Neural cell (in vitro differentiated cells): ENCODE results near the gene VGF. TPM values are rescaled to one million over a fixed set of nuclear protein-coding genes. Genes with fewer than 3 reads are reported as not detected.
"Not testable (repeated sequence)": the region's sequence is repeated elsewhere in the genome, so short reads cannot be mapped to it uniquely, and the experiment has no call there.

ENCODE experiments used
- H2AFZ ChIP-seq: fragments of 200-600, 300-800 bp; sonication (generic), shearing (Covaris generic); 2 replicates; pipeline ENCODE4 v1.6.0; 2014; ENCODE audit warnings: low read depth, mild to moderate bottlenecking, antibody characterized with exemption, low read length, moderate library complexity
- H3F3A ChIP-seq: fragments of 200-600 bp; shearing (Covaris generic); 2 replicates; pipeline ENCODE4 v1.6.1; 2016; ENCODE audit warnings: mild to moderate bottlenecking, moderate library complexity, mixed read lengths, antibody characterized with exemption, low read length; ENCODE audit not compliant: insufficient read depth, poor library complexity, severe bottlenecking
- H3K27ac ChIP-seq: fragments of 200-600, 300-800 bp; sonication (generic), shearing (Covaris generic); 2 replicates; pipeline ENCODE4 v1.5.1; 2014; ENCODE audit warnings: mild to moderate bottlenecking, low read length, moderate library complexity
- H3K27me3 ChIP-seq: fragments of 300-800, 200-600 bp; sonication (generic), shearing (Covaris generic); 2 replicates; pipeline ENCODE4 v1.6.0; 2014; ENCODE audit warnings: mild to moderate bottlenecking, low read depth, low read length, moderate library complexity; ENCODE audit not compliant: insufficient read depth
- H3K36me3 ChIP-seq: fragments of 300-800, 200-600 bp; sonication (generic), shearing (Covaris generic); 2 replicates; pipeline ENCODE4 v1.5.1; 2014; ENCODE audit warnings: mild to moderate bottlenecking, antibody characterized with exemption, low read length, moderate library complexity; ENCODE audit not compliant: insufficient read depth
- H3K4me2 ChIP-seq: fragments of 300-800, 200-600 bp; sonication (generic), shearing (Covaris generic); 2 replicates; pipeline ENCODE4 v1.6.0; 2014; ENCODE audit warnings: mild to moderate bottlenecking, low read length
- H3K4me3 ChIP-seq: fragments of 300-800, 200-600 bp; sonication (generic), shearing (Covaris generic); 2 replicates; pipeline ENCODE4 v1.5.1; 2014; ENCODE audit warnings: mild to moderate bottlenecking, low read length, moderate library complexity
- H3K79me2 ChIP-seq: fragments of 200-600 bp; shearing (Covaris generic); replicated peaks from 2 replicates; pipeline ENCODE4 v1.6.0; 2014; ENCODE audit warnings: mild to moderate bottlenecking, low read length, moderate library complexity; ENCODE audit not compliant: insufficient read depth
- H3K9ac ChIP-seq: fragments of 300-800, 200-600 bp; sonication (generic), shearing (Covaris generic); 2 replicates; pipeline ENCODE4 v1.6.1; 2016; ENCODE audit warnings: mild to moderate bottlenecking, low read length, mixed read lengths
- H3K9me2 ChIP-seq: fragments of 200-600 bp; shearing (Covaris generic); 2 replicates; pipeline ENCODE4 v1.6.1; 2016; ENCODE audit warnings: mild to moderate bottlenecking, low read length, mixed read lengths; ENCODE audit not compliant: insufficient read depth
- H3K9me3 ChIP-seq: fragments of 200-600, 300-800 bp; sonication (generic), shearing (Covaris generic); 2 replicates; pipeline ENCODE4 v1.6.1; 2016; ENCODE audit warnings: mild to moderate bottlenecking, mixed run types, low read length, moderate library complexity, mixed read lengths
- H4K20me1 ChIP-seq: fragments of 200-600 bp; shearing (Covaris generic); 2 replicates; pipeline ENCODE4 v1.6.1; 2016; ENCODE audit warnings: mild to moderate bottlenecking, mixed run types; ENCODE audit not compliant: insufficient read depth
- EP300 ChIP-seq: fragments of 450-650 bp; conservative IDR thresholded peaks from 2 replicates; pipeline ENCODE4 v1.6.1; 2014; ENCODE audit warnings: antibody characterized with exemption, mild to moderate bottlenecking, moderate library complexity; ENCODE audit not compliant: poor library complexity, severe bottlenecking
- EZH2 ChIP-seq: fragments of 200-600, 300-800 bp; shearing (Covaris generic), sonication (generic); IDR thresholded peaks from 2 replicates; pipeline ENCODE4 v1.6.1; 2014; ENCODE audit warnings: antibody characterized with exemption, low read length, borderline replicate concordance, mild to moderate bottlenecking; ENCODE audit not compliant: insufficient read depth, poor library complexity, severe bottlenecking
- MXI1 ChIP-seq: fragments of 450-650 bp; conservative IDR thresholded peaks from 2 replicates; pipeline ENCODE4 v1.6.1; 2014; ENCODE audit warnings: antibody characterized with exemption, mild to moderate bottlenecking; ENCODE audit not compliant: poor library complexity, severe bottlenecking
- POLR2AphosphoS5 ChIP-seq: IDR thresholded peaks from 2 replicates; pipeline ENCODE4 v1.6.1; 2012
- RAD21 ChIP-seq: fragments of 450-650 bp; conservative IDR thresholded peaks from 2 replicates; pipeline ENCODE4 v1.6.1; 2014; ENCODE audit warnings: antibody characterized with exemption, mild to moderate bottlenecking, moderate library complexity
- SMC3 ChIP-seq: fragments of 450-650 bp; conservative IDR thresholded peaks from 2 replicates; pipeline ENCODE4 v1.6.1; 2014; ENCODE audit warnings: antibody characterized with exemption, mild to moderate bottlenecking, moderate library complexity; ENCODE audit not compliant: poor library complexity
- TAF1 ChIP-seq: IDR thresholded peaks from 2 replicates; pipeline ENCODE4 v1.6.1; 2012; ENCODE audit warnings: low read depth
- polyA plus RNA-seq: library from polyadenylated mRNA; depleted of rRNA; stranded (reverse); fragments of >200 nt; gene quantifications from 2 replicates; pipeline ENCODE4 v1.2.3, GENCODE V29; 2014
- TF ChIP-seq, protein P1 (sequence below): fragments of 450-650 bp; IDR thresholded peaks from 2 replicates; pipeline ENCODE4 v1.5.1; 2014; ENCODE audit warnings: antibody characterized with exemption, mild to moderate bottlenecking, moderate library complexity; ENCODE audit not compliant: poor library complexity, severe bottlenecking
- TF ChIP-seq, protein P2 (sequence below): IDR thresholded peaks from 2 replicates; pipeline ENCODE4 v1.6.1; 2012; ENCODE audit warnings: borderline replicate concordance

The VGF gene
- polyA plus RNA-seq, 1 donor from 2014 or later, result 39.3 TPM

DNA sequence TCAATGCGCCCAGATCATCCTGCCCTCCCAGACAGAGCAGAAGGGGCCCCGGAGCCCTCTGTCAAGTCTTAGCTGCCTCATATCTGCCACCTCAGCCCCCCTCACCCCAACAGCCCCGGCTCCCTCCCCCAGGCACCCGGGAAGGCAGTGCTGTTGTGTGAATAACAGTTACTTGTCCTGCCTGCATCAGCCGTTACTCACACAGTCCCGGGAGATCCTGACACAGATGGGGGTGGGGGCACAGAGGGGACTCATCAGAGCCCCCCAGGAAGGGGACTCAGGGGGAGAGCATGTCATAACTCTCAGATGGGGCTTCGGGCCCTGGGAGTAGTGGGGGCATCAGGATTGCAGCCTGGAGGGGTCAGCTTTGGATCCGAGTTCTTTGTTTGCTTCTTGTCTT lies 50.9 kb downstream of the VGF start:
- Histone ChIP-seq H3K9me3 (no peaks in the 10 kb centered on the region), H3K4me3 (no peak overlapping the region), H3K9ac (no peak overlapping the region), H3K36me3 (no peaks in the 10 kb centered on the region), H3K79me2 (no peaks in the 10 kb centered on the region), H4K20me1 (no peaks in the 10 kb centered on the region), H3K9me2 (no peaks in the 10 kb centered on the region), H3F3A (no peaks in the 10 kb centered on the region), H3K27me3 (no peaks in the 10 kb centered on the region), H3K27ac (no peak overlapping the region), H2AFZ (no peak overlapping the region), H3K4me2 (no peak overlapping the region)
- TF ChIP-seq, protein P1, sequence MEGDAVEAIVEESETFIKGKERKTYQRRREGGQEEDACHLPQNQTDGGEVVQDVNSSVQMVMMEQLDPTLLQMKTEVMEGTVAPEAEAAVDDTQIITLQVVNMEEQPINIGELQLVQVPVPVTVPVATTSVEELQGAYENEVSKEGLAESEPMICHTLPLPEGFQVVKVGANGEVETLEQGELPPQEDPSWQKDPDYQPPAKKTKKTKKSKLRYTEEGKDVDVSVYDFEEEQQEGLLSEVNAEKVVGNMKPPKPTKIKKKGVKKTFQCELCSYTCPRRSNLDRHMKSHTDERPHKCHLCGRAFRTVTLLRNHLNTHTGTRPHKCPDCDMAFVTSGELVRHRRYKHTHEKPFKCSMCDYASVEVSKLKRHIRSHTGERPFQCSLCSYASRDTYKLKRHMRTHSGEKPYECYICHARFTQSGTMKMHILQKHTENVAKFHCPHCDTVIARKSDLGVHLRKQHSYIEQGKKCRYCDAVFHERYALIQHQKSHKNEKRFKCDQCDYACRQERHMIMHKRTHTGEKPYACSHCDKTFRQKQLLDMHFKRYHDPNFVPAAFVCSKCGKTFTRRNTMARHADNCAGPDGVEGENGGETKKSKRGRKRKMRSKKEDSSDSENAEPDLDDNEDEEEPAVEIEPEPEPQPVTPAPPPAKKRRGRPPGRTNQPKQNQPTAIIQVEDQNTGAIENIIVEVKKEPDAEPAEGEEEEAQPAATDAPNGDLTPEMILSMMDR, result no peak
- TF ChIP-seq MXI1 (no peak), TAF1 (no peak), SMC3 (no peak), EZH2 (no peak), EP300 (no peak), POLR2AphosphoS5 (no peak), RAD21 (no peak)
- TF ChIP-seq, protein P2, sequence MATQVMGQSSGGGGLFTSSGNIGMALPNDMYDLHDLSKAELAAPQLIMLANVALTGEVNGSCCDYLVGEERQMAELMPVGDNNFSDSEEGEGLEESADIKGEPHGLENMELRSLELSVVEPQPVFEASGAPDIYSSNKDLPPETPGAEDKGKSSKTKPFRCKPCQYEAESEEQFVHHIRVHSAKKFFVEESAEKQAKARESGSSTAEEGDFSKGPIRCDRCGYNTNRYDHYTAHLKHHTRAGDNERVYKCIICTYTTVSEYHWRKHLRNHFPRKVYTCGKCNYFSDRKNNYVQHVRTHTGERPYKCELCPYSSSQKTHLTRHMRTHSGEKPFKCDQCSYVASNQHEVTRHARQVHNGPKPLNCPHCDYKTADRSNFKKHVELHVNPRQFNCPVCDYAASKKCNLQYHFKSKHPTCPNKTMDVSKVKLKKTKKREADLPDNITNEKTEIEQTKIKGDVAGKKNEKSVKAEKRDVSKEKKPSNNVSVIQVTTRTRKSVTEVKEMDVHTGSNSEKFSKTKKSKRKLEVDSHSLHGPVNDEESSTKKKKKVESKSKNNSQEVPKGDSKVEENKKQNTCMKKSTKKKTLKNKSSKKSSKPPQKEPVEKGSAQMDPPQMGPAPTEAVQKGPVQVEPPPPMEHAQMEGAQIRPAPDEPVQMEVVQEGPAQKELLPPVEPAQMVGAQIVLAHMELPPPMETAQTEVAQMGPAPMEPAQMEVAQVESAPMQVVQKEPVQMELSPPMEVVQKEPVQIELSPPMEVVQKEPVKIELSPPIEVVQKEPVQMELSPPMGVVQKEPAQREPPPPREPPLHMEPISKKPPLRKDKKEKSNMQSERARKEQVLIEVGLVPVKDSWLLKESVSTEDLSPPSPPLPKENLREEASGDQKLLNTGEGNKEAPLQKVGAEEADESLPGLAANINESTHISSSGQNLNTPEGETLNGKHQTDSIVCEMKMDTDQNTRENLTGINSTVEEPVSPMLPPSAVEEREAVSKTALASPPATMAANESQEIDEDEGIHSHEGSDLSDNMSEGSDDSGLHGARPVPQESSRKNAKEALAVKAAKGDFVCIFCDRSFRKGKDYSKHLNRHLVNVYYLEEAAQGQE, result no peak

DNA sequence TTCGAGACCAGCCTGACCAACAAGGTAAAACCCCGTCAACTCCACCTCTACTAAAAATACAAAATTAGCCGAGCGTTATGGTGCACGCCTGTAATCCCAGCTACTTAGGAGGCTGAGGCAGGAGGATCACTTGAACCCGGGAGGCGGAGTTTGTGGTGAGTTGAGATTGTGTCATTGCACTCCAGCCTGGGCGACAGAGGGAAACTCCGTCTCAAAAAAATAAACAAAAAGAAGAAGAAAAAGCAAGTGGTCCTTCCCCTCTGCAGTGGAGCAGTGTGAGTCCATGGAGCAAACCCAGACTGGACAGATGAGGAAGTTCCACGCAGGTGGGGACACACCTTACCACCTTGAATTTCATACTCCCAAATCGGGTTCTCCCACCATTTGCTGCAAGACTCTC lies 51.5 kb downstream of the VGF start:
- TF ChIP-seq POLR2AphosphoS5 (no peak), TAF1 (no peak), RAD21 (no peak), SMC3 (no peak), EP300 (no peak), MXI1 (no peak), EZH2 (no peak)
- TF ChIP-seq, protein P2, result no peak
- TF ChIP-seq, protein P1, result no peak
- H3K4me2 ChIP-seq, result no peak overlapping the region

DNA sequence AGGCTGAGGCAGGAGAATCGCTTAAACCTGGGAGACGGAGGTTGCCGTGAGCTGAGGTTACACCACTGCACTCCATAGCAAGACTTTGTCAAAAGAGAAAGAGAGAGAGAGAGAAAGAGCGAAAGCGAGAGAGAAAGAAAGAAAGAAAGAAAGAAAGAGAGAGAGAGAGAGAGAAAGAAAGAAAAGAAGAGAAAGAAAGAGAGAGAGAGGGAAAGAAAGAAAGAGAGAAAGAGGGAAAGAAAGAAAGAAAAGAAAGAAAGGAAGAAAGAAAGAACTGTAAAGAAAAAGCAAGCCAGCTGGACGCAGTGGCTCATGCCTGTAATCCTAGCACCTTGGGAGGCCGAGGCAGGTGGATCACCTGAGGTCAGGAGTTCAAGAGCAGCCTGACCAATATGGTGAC lies 52.2 kb downstream of the VGF start:
- H3F3A ChIP-seq, H3K4me2 ChIP-seq, H3K27ac ChIP-seq, H3K9me3 ChIP-seq, H3K9me2 ChIP-seq, H4K20me1 ChIP-seq, H2AFZ ChIP-seq, H3K36me3 ChIP-seq, H3K79me2 ChIP-seq, H3K4me3 ChIP-seq, H3K27me3 ChIP-seq, H3K9ac ChIP-seq: not testable (repeated sequence)

More for the DNA sequence above, 51.5 kb downstream of the VGF start:
- Histone ChIP-seq H4K20me1 (no peaks in the 10 kb centered on the region), H2AFZ (no peak overlapping the region), H3K27ac (no peak overlapping the region), H3K9ac (no peak overlapping the region), H3K79me2 (no peaks in the 10 kb centered on the region), H3K27me3 (no peaks in the 10 kb centered on the region), H3K4me3 (no peak overlapping the region), H3F3A (no peaks in the 10 kb centered on the region), H3K9me3 (no peaks in the 10 kb centered on the region), H3K36me3 (no peaks in the 10 kb centered on the region), H3K9me2 (no peaks in the 10 kb centered on the region)
